GM19043 (cell line): ENCODE results near the gene SLC28A1.

Experiments used
- ATAC-seq: cut with Tn5 transposase; IDR thresholded peaks from one replicate; pipeline ENCODE4 v1.9.1; 2021; ENCODE audit warnings: low read depth; ENCODE audit not compliant: unreplicated experiment

The SLC28A1 gene

GRCh38 chr15:84988909-84989644 is 104.6 kb downstream of the SLC28A1 start:
- no peak for ATAC-seq

DNA sequence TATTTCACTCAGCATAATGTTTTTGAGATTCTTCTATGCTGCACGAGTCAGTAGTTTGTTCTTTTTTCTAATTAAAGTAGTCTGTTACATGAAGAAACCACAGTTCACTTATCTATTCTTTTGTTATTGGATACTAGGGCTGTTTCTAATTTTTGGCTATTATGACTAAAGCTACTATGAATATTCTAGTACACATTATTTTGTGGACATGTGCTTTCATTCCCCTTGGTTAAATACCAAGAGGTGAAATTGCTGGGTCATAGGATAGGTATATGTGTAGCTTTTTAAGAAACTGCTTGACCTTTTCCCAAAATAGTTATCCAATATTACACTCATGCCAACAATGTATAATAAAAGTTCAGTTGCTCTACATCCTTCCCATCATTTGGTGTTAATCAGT is 106.0 kb downstream of the SLC28A1 start:
- ATAC-seq = no peak

- ATAC-seq = no peak
Measured at GRCh38 chr15:84991014-84991712, 106.7 kb downstream of the SLC28A1 start.

- no peak for ATAC-seq
Measured at GRCh38 chr15:84992157-84992944, 107.9 kb downstream of the SLC28A1 start.
